Measurements from ENCODE around the gene DRC7.

GRCh38 chr16:57764006-57764340 is 69.4 kb downstream of the DRC7 start:
- TF ChIP-seq EZH2 (IDR thresholded peaks at IDR 0.05) (no peak), EZH2phosphoT487 (IDR thresholded peaks at IDR 0.05) (no peak)
- TF ChIP-seq, protein P1, sequence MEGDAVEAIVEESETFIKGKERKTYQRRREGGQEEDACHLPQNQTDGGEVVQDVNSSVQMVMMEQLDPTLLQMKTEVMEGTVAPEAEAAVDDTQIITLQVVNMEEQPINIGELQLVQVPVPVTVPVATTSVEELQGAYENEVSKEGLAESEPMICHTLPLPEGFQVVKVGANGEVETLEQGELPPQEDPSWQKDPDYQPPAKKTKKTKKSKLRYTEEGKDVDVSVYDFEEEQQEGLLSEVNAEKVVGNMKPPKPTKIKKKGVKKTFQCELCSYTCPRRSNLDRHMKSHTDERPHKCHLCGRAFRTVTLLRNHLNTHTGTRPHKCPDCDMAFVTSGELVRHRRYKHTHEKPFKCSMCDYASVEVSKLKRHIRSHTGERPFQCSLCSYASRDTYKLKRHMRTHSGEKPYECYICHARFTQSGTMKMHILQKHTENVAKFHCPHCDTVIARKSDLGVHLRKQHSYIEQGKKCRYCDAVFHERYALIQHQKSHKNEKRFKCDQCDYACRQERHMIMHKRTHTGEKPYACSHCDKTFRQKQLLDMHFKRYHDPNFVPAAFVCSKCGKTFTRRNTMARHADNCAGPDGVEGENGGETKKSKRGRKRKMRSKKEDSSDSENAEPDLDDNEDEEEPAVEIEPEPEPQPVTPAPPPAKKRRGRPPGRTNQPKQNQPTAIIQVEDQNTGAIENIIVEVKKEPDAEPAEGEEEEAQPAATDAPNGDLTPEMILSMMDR (IDR thresholded peaks at IDR 0.05) = no peak

All from neural progenitor cell (in vitro differentiated cells).